ENCODE data around the gene NOS3. TPM values are rescaled to one million over a fixed set of nuclear protein-coding genes. Genes with fewer than 3 reads are reported as not detected.
"Not testable (repeated sequence)": the region's sequence is repeated elsewhere in the genome, so short reads cannot be mapped to it uniquely, and the experiment has no call there.

The NOS3 gene
- total RNA-seq, 2 donors from 2014 or later, result 8.0 to 12.1 TPM

- H3K27me3 Mint-ChIP-seq; H3K27ac Mint-ChIP-seq; H3K4me3 Mint-ChIP-seq; ATAC-seq (replicated peaks); H3K9me3 Mint-ChIP-seq: not testable (repeated sequence)
- H3K4me1 Mint-ChIP-seq, result peaks cover 11% of the 10 kb centered on the region
- H3K36me3 Mint-ChIP-seq (ENCODE audit: low read depth), result peaks cover 14% of the 10 kb centered on the region
These were observed 52.6 kb downstream of the NOS3 start for GRCh38 chr7:151043449-151043848.

- Mint-ChIP-seq H3K36me3 (ENCODE audit: low read depth) (peaks cover 12% of the 10 kb centered on the region), H3K27me3 (no peaks in the 10 kb centered on the region), H3K27ac (no peak overlapping the region), H3K4me3 (no peak overlapping the region), H3K9me3 (no peaks in the 10 kb centered on the region), H3K4me1 (peaks cover 10% of the 10 kb centered on the region)
- ATAC-seq (replicated peaks), result no peak
These were observed 53.1 kb downstream of the NOS3 start for GRCh38 chr7:151043959-151044358.

DNA sequence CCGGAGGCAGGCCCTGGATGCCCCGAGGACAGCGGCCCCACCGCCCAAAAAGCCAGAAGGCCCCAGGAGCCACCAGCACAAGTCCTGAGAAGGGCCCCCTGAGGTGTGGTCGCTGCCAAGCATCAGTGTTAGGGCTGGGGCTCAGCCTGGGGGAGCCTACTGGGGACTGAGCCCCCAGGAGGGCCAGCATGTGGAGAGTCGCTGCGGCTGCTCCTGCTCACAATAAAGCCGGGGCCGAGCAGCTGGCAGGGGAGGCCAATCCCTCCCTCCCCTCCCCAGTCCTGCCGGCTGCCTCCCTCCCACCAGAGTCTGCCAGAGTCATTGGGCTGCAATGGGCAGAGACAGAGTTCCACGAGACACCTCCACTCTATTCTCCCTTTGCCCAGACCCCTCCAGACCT lies 54.4 kb downstream of the NOS3 start:
- H3K4me3 Mint-ChIP-seq, result no peak overlapping the region
- no peaks in the 10 kb centered on the region for H3K9me3 Mint-ChIP-seq
- ATAC-seq (replicated peaks), result no peak
- H3K36me3 Mint-ChIP-seq (ENCODE audit: low read depth), result peaks cover 8% of the 10 kb centered on the region
- no peaks in the 10 kb centered on the region for H3K27me3 Mint-ChIP-seq
- H3K4me1 Mint-ChIP-seq, result no peaks in the 10 kb centered on the region
- no peak overlapping the region for H3K27ac Mint-ChIP-seq

GRCh38 chr7:151045967-151046366 lies 55.1 kb downstream of the NOS3 start:
- Mint-ChIP-seq H3K36me3 (ENCODE audit: low read depth) (peaks cover 8% of the 10 kb centered on the region), H3K9me3 (no peaks in the 10 kb centered on the region), H3K27ac (no peak overlapping the region), H3K4me3 (no peak overlapping the region), H3K4me1 (no peaks in the 10 kb centered on the region), H3K27me3 (no peaks in the 10 kb centered on the region)
- ATAC-seq (replicated peaks), result no peak

DNA sequence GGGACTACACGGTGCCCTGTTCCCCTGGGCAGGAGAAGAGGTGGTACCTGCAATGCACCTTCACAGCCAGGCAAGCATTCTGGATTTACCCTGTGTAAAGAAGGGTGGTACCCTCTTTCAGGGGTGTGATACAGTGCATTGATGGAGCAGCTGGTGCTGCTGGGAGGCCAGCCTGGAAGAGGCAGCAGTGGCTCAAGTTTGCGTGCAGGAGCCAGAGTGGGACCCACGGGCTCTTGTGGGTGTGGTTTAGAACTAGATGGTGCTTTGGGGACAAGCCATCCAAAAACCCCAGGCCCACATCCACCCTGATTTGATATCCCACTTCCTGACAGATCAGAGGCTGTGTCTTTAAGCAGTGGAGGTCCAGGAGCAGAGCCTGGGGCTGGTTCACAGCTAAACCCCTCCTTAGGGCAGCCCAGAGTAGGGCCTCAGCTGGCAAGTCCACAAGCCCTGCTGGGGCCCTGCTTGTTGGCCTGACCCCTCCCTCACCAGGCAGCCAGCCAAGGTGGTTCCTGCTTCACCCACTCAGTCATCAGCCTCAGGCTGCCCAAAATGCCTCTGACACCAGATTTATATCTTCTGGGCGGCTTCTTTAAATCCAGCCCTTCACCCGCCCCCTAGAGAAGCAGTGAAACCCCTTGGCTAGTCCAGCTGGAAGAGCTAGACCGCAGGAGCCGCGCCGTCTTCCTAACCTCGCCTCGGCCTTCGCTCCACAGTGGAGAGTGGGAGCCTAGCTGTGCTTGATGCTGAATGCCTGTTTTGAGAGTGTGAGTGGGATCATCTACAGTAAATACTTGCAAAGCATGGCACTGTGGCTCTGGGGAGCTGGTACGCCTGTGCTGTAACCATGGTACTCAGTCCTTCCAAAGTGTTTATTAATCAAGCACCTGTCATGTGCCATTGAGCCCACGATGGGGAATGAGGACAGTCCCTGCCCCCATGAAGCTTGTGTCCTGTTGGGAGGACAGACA lies 56.1 kb downstream of the NOS3 start:
- peaks cover 8% of the 10 kb centered on the region for H3K36me3 Mint-ChIP-seq (ENCODE audit: low read depth)
- H3K27ac Mint-ChIP-seq, result no peak overlapping the region
- no peak for ATAC-seq (replicated peaks)
- no peaks in the 10 kb centered on the region for H3K9me3 Mint-ChIP-seq
- no peaks in the 10 kb centered on the region for H3K4me1 Mint-ChIP-seq
- no peak overlapping the region for H3K4me3 Mint-ChIP-seq
- H3K27me3 Mint-ChIP-seq, result no peaks in the 10 kb centered on the region

DNA sequence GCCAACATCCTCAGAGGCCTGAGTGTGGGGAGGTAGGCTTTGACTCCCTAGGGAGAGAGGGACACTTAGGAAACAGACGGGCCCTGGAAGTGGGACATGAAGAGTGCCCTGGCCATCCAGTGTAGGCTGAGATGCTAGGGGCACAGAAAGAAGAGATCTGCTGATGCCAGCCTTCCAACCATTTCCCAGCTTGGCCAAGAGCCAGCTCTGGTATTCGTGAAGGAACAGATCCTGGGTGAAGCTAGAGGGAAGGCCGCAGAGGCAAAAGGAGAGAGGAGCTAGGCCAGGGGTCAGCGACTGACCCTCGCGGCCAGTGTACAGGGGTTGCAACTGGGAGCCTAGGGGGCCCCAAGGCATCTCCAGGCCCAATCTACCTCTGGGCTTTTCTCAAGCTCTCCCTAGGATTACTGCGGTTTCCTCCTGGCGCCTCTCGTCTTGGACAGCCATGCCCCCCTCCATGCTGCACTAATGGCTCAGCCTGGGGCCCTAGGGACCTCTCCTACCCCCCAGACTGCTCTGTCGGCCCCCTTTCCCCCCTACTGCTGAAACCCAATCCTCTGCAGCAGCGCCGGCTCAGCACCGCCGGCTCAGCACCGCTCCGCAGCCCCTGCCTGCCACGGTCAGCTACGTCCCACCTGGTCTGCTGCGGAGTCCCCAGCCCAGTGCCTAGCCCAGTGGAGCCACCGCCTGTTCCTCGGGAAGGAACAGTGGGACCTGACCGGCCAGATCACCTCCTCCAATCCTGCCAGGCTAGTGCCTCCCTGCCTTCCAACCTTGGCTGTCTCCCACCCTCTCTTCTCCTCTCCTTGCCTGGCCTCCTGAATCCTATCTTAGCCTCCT lies 57.4 kb downstream of the NOS3 start, which contains the start of gene ASIC3:
Gene ASIC3 (plus strand): TSS at position 556 of the 840 bp plus-strand sequence. CDS start 355 bp downstream, outside the sequence.
- peaks cover 8% of the 10 kb centered on the region for H3K36me3 Mint-ChIP-seq (ENCODE audit: low read depth)
- no peaks in the 10 kb centered on the region for H3K4me1 Mint-ChIP-seq
- no peak for ATAC-seq (replicated peaks)
- H3K9me3 Mint-ChIP-seq, result no peaks in the 10 kb centered on the region
- H3K27me3 Mint-ChIP-seq, result no peaks in the 10 kb centered on the region
- H3K4me3 Mint-ChIP-seq, result no peak within 1 kb of the TSS
- no peak within 1 kb of the TSS for H3K27ac Mint-ChIP-seq

GRCh38 chr7:151048911-151049463 lies 58.2 kb downstream of the NOS3 start:
- Mint-ChIP-seq H3K4me1 (no peaks in the 10 kb centered on the region), H3K27ac (no peak overlapping the region), H3K27me3 (no peaks in the 10 kb centered on the region), H3K4me3 (no peak overlapping the region), H3K36me3 (ENCODE audit: low read depth) (peaks cover 6% of the 10 kb centered on the region), H3K9me3 (no peaks in the 10 kb centered on the region)
- no peak for ATAC-seq (replicated peaks)

DNA sequence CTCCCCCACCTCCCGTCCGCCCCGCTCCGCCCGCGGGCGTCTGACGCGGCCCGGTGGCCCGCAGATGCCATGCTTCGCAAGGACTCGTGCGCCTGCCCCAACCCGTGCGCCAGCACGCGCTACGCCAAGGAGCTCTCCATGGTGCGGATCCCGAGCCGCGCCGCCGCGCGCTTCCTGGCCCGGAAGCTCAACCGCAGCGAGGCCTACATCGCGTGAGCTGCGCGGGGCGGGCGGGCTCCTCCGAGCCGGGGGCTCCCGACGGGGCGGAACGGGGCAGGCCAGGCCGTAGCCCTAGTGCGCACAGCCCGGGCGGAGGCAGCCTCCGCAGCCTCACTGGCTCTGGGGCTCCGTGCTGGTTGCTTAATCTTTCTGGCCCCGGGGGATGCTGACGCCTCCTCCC lies 60.3 kb downstream of the NOS3 start:
- Mint-ChIP-seq H3K4me1 (peaks cover 3% of the 10 kb centered on the region), H3K36me3 (ENCODE audit: low read depth) (no peaks in the 10 kb centered on the region), H3K4me3 (no peak overlapping the region), H3K9me3 (no peaks in the 10 kb centered on the region), H3K27ac (no peak overlapping the region), H3K27me3 (no peaks in the 10 kb centered on the region)
- peak; percentile 67 for ATAC-seq (replicated peaks)

GRCh38 chr7:151053096-151053495 lies 62.3 kb downstream of the NOS3 start:
- no peak for ATAC-seq (replicated peaks)
- no peaks in the 10 kb centered on the region for H3K27me3 Mint-ChIP-seq
- no peak overlapping the region for H3K27ac Mint-ChIP-seq
- H3K4me3 Mint-ChIP-seq, result no peak overlapping the region
- H3K4me1 Mint-ChIP-seq, result peaks cover 13% of the 10 kb centered on the region
- no peaks in the 10 kb centered on the region for H3K36me3 Mint-ChIP-seq (ENCODE audit: low read depth)
- no peaks in the 10 kb centered on the region for H3K9me3 Mint-ChIP-seq

DNA sequence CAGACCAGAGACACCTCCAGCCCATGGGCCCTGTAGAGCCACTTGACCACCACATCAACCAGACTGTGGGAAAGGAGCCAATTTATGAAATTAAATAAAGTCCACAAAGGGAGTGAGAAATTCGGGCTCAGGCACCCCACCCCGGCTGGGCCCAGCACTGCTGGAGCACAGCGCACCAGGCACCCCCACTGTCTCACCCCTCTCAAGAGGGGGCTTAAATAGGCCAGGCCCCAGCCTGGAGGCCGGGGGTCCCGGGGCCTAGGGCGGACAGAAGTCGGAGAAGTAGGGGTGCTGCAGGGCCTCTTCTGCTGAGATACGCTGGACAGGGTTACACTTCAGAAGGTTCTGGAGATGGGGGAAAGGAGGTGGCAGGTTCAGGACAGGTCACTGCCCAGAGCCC lies 62.9 kb downstream of the NOS3 start:
- no peak overlapping the region for H3K4me3 Mint-ChIP-seq
- no peaks in the 10 kb centered on the region for H3K36me3 Mint-ChIP-seq (ENCODE audit: low read depth)
- ATAC-seq (replicated peaks), result no peak
- peaks cover 13% of the 10 kb centered on the region for H3K4me1 Mint-ChIP-seq
- no peak overlapping the region for H3K27ac Mint-ChIP-seq
- H3K9me3 Mint-ChIP-seq, result no peaks in the 10 kb centered on the region
- no peaks in the 10 kb centered on the region for H3K27me3 Mint-ChIP-seq

GRCh38 chr7:151056283-151056665 lies 65.5 kb downstream of the NOS3 start:
- Mint-ChIP-seq H3K4me3 (peak overlapping the region; percentile 95), H3K4me1 (peaks cover 19% of the 10 kb centered on the region), H3K36me3 (ENCODE audit: low read depth) (peaks cover 1% of the 10 kb centered on the region), H3K27ac (no peak overlapping the region), H3K27me3 (no peaks in the 10 kb centered on the region), H3K9me3 (no peaks in the 10 kb centered on the region)
- ATAC-seq (replicated peaks), result no peak

DNA sequence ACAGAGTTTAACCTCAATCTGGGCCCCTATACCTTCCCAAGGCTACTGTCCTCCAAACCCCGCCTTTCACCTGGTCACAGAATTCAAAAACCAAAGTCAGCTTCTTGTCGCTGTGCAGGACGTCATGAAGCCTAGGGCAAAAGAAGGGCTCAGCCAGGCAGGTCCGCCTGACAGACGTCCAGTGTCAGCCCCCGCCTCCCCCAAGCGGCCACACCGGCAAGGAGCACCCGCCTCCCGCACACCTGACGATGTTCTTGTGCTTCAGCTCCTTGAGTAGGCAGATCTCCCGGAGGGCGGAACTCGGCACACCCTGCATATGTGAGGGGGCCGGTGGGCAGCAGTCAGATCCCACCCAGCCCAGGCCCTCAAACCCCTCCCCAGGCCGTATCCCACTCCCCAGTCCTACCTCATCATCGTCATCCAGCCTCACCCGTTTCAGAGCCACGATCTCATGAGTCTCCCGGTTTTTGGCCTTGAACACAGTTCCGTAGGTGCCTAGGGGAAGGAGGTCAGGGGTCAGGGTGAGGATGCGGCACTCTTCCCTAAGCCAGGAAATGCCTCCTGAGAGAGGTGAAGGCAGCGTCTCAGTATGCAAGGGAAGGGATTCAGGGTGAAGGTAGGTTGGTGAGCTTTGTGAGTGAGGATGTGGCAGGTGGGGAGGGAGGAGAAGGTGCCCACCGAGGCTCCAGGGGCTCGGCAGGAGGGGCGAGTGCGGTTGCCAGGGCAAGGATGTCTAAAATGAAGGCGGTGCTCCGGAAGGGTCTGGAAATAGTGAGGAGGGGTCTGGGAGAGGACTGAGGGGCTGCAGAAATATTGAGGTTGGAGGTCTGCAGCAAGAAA lies 66.1 kb downstream of the NOS3 start:
- H3K9me3 Mint-ChIP-seq, result no peaks in the 10 kb centered on the region
- no peak for ATAC-seq (replicated peaks)
- H3K4me3 Mint-ChIP-seq, result peak overlapping the region; percentile 95
- peak overlapping the region; percentile 95 for H3K27ac Mint-ChIP-seq
- H3K27me3 Mint-ChIP-seq, result no peaks in the 10 kb centered on the region
- H3K36me3 Mint-ChIP-seq (ENCODE audit: low read depth), result peaks cover 7% of the 10 kb centered on the region
- H3K4me1 Mint-ChIP-seq, result peaks cover 25% of the 10 kb centered on the region

DNA sequence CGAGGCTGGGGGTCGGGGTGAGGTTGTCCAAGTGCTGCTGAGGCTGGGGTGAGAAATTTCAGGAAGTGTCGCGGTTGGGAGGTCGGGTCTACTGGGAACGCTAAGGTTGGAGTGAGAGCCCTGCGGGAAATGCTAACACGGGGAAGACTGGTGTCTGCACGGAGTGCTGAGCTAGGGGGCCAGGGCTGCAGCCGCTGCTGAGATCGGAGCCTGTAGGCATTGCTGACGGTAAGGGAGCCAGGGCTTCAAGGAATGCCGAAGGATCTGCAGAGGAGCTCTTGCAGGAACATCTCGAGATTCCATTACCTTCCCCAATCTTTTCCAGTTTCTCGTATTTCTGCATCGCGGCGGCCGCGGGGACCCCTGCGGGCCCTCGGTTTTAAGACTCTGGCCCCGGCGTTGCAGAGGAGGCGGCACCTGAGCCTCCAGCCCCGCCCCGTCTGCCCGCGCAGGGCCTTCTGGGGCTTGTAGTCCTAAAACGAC lies 66.7 kb downstream of the NOS3 start, which contains the start of gene CDK5:
Gene CDK5 (minus strand): TSS at position 392 of the 483 bp plus-strand sequence. CDS start 49 bp downstream, at position 343.
- H3K27me3 Mint-ChIP-seq, result no peaks in the 10 kb centered on the region
- H3K27ac Mint-ChIP-seq, result peak within 1 kb of the TSS; percentile 95
- H3K4me1 Mint-ChIP-seq, result peaks cover 25% of the 10 kb centered on the region

More for the DNA sequence above, 66.7 kb downstream of the NOS3 start, which contains the start of gene CDK5:
- Mint-ChIP-seq H3K36me3 (ENCODE audit: low read depth) (peaks cover 9% of the 10 kb centered on the region), H3K9me3 (no peaks in the 10 kb centered on the region), H3K4me3 (peak within 1 kb of the TSS; percentile 95)
- peak; percentile 4 for ATAC-seq (replicated peaks)

All from activated T-helper 17 cell treated with anti-CD3 and anti-CD28 coated beads, Interleukin-2, amount 50 U/mL, for 72 hours (primary cell).